NCI-H524 treated with DMSO at 0.1 percent for 48 hours (cell line): ENCODE data around the gene MTHFSD.

Experiments
- DNase-seq: peaks from one replicate; lab custom pipeline; 2025; lab: John Stamatoyannopoulos, UW

The MTHFSD gene

DNA sequence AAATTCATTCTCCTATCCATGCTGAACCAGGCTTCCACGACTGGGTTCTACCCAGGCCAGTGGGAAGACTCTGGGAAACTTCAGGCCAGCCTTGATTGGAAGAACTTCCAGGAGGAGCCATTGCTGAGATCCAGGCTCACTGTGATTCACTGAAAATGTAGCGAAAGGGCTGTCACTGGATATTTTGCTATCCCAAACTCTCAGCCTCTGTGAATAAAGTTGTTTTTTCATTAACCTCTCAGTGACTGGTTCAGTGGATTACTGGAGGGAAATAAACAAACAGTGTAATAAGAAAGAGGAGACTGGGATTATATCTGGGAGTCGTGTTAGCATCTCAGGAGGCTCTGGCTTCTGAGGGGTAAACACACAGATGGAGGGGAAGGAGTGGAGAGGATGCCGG lies 26.4 kb upstream of the MTHFSD start:
- DNase-seq: no peak

DNA sequence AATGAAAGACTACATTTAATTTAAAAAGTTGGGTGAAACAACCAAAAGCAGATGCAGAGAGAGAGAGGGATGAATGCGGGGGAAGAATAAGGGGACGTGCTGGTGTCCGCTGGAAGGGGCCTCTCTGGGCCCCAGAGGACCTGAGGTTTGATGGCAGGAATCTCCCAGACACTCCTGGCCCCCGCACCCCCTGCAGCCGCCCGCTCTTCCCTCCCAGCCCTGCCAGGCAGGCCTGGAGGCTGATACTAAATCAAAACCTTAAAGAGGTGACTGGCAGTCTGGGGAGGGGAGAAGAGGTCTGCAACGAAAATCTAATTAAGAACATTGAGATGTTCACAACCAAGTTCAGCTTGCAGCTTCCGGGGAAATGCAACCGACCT lies 25.7 kb upstream of the MTHFSD start:
- no peak for DNase-seq

GRCh38 chr16:86580063-86580790 lies 25.2 kb upstream of the MTHFSD start:
- no peak for DNase-seq

GRCh38 chr16:86579268-86580062 lies 24.4 kb upstream of the MTHFSD start:
- DNase-seq: no peak

- no peak for DNase-seq
Observed at GRCh38 chr16:86578611-86579267, 23.7 kb upstream of the MTHFSD start.

GRCh38 chr16:86578061-86578599 lies 23.1 kb upstream of the MTHFSD start, which contains the start of gene FOXL1:
TSS of gene FOXL1 (plus strand) at chr16:86578549. CDS start at chr16:86578724, 175 bp downstream.
- DNase-seq: no peak

DNA sequence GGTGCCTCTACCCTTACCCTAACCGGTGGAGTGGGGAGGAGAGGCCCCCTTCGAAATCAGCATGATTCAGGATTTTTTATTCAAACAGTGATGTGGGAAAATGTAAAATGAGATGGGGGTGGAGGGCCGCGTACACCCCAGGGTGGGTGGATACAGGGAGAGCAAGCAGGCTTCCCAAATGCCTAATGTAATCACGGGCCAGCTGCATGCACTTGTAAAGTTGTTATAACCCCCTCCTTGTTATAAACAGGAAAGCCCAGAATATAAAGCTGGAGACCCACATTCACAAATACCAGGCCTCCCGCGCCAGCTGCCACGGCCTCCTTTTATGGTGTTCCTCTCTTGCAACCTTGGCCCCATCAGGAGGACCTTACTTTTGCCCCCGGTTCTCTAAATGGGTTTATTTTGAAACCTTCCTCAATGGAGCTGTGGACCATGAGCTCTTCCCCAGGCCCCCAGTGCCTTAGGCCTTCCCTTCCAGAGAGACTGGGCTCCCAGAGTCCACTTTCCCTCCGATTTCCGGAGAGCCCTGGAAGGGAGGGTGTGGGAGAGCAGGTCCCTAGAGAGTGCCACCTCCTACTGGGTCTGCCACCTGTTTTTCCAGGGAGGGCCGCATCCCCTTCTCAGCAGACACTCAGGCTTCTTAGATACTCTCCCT lies 22.4 kb upstream of the MTHFSD start:
- peak; percentile 15 for DNase-seq

DNA sequence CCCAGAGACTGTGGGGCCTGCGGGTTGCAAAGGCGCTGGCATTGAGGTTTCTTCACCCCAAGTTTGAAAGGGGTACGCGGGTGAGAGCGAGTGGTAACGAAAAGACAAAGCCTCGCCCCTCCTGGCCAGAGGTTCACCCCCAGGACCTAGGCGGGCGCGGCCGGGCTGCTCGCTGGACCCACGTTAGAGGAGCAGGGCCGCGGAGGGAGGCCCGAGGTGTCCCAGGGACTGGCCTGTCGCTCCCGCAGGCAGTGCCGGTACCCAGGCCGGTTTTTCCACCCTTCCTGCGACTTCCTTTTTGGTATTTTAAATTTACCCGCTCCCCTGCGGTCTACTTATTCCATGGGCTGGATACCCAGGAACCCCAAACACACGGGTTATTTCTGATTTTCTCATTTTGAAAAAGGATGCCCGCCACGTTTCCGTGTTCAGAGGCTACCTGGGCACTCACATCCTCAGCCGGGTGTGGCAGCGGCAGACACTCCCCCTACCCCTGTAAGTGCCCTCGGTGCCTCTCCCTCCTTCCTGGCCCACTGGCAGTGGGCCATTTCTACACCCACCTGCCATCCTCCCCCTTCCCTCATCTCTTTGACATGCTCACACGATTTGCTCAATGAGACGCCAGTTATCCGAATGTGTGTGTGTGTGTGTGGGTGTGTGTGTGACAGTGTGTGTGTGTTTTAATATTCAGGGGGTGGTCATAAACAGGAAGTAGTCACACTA lies 21.7 kb upstream of the MTHFSD start:
- DNase-seq: no peak

GRCh38 chr16:86575754-86576557 lies 20.9 kb upstream of the MTHFSD start:
- peak; percentile 53 for DNase-seq

DNA sequence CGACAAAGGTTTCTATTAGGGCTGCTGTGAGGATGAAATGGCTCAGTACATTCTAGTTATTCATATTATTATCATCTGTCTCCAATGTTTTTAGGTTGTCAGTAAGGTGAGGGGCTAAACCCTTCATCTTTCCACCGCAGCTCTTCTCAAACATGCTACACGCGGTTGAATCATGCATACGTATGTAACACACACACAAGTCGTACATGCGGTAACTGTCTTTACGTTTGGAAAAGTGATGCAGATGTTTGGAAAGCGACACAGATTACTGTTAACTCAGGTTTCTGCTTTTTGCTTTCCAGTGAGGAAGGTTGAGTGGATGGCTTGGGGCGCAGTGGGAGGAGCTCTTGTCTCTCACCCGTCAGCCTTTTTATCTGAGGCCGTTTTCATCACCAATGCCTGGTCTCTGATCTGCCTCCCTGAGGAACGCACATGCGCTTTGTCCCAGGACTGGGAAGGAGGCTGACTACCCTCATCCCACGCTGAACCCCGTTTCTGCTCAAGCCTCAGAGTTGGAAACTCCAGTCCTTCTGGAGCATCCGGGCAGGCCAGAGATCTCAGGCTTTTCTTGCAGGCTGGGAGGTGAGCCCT lies 20.2 kb upstream of the MTHFSD start:
- DNase-seq: no peak

DNA sequence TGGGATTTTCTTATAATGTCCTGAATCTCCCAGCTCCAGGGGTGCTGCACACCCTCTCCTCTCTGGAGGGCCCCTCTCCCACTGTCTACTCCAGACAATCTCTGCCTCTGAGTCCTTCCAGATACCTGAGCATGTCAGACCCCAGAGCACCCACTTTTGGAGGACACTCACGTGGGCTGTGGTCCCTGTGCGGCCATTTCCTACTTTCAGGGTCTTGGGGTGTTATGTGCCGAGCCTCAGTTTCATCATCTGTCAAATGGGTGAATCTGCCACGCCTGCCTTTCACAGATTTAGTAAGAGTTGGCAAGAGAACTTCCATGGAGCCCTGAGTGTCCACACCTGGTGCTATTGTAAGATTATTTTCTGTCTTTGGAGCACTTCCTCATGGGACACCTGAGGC lies 19.6 kb upstream of the MTHFSD start:
- DNase-seq: no peak

DNA sequence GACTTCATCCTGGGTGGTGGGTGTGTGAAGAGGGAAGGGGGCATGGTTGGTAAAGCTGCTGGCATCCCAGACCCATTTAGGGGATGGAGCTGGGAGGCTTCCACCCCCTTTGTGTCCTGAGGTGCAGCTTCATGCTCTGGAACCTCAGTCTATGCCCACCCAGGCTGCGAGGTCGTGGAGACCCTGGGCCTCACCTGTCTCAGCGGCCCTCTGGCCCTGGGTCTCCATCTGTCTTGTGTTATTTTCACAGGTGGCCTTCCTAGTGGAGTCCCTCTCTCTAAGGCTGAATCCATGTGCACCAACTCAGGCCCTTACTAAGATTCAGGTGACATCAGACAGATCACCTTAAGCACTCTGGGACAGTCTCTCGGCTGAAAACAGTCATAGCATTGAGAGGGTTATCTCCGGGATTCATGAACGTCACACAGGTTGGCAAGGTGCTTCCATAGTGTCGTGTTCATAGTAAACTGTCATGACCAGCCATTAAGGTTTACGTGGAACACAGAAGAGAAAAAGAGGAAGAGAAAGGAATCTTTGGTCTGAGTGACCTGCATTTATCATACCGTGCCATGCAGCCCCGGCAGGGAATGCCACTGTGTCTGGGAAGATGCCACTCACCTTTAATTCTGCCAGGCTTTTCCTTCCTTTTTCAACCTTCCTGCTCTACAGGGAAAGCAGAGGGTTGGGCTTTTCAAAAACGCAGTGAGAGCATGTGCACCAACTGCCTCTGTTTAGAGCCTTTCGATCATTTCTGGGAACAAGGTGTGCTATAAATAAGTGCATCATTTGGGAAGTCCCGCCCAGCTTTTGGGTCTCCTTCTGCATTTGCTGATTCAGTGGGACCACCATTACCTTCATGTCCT lies 18.8 kb upstream of the MTHFSD start:
- DNase-seq: no peak

DNA sequence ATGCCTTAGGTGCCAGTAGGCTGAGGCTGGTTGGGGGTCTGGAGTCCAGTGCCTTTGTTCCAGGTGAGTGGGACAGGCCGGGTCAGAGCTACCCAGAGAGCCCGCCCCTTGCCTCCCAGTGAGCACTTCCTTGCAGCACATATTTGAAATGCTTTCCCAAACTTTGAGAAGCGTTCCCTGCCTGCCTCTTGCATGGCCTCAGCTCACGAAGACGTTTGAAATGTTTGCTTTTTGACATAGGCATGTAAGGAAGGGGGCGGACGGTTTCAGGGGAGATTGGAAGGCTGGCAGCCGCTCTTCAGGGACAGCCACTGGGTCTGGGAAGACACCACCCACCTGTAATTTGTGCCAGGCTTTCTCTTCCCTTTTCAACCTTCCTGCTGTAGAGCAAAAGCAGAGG lies 18.2 kb upstream of the MTHFSD start:
- DNase-seq: no peak

- no peak for DNase-seq
Observed at GRCh38 chr16:86572606-86573005, 17.6 kb upstream of the MTHFSD start.

DNA sequence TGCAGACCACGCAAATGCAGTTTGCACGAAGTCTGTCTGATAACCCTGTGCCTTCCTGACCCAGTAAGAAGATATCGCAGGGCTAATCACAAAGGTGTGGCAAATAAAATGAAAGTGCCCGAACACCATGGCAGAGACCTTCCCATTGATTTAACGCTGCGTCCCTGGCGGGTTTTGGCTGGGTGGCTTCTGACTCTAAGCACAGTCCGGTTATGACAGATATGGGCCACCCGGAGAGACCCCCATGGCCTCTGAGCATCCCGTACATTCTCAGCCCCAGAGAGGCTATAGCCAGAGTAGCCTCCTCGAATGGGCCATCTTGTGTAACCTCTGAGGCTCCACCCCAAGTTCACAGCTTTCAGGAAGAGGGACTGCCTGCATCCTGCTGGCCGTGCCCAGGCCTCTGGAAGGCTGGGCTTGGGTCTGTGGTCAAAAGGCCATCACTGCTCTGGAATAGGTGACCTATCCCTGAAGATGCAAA lies 17.0 kb upstream of the MTHFSD start:
- no peak for DNase-seq

DNA sequence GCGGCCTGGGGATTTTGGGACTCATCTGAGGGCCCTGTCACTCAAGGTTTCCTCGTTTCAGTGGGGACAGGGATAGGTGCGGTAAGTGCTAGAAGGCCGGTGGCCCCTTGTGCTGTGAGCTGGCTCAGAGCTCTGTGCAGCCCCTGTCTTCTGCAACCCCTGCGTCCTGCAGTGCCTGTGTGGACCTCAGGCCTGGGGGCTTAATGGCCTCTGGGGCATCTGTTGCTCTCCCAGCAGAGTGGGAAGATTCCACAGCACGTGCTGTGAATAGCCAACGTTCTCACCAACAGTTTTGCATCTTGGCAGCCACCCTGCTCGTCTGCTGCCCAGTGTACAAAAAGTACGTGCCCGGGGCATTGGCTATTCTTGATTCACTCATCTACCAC lies 16.5 kb upstream of the MTHFSD start:
- DNase-seq: no peak

GRCh38 chr16:86570558-86571529 lies 15.8 kb upstream of the MTHFSD start:
- DNase-seq: no peak
